Endometrial microvascular endothelial cells (primary cell): ENCODE measurements around the gene CSTPP1. TPM values are rescaled to one million over a fixed set of nuclear protein-coding genes. Genes with fewer than 3 reads are reported as not detected.

Source experiments
- in situ Hi-C: cut with HindIII; loops from 2 replicates; pipeline ENCODE4 v1.10.0; 2017; ENCODE audit warnings: low sequenced_read_pairs, low pct_unique_long_range_greater_than_20kb; ENCODE audit errors: inconsistent ontology term
- total RNA-seq: library from RNA; depleted of rRNA; stranded (reverse); fragments of >200 nt; gene quantifications from one replicate; pipeline ENCODE4 v1.2.3, GENCODE V29; 2015; ENCODE audit errors: inconsistent ontology term

The CSTPP1 gene
- total RNA-seq, 1 donor from 2014 or later = 24.0 TPM

DNA sequence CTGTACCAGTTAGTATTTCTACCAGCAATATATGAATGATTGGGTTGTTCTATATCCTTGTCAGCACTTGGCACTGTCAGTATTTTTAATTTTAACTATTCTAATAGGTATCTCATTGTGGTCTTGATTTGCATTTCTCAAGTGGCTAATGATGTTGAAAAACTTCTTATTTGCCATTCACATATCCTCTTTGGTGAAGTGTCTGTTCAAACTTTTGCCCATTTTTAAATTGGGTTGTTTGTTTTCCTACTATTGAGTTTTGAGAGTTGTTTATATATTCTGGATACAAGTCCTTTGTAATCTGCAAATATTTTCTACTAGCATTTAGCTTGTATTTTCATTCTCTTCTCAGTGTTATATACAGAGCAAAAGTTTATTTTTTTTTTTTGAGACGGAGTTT, 82.1 kb downstream of the CSTPP1 start:
- in situ Hi-C loops = no loop called here

DNA sequence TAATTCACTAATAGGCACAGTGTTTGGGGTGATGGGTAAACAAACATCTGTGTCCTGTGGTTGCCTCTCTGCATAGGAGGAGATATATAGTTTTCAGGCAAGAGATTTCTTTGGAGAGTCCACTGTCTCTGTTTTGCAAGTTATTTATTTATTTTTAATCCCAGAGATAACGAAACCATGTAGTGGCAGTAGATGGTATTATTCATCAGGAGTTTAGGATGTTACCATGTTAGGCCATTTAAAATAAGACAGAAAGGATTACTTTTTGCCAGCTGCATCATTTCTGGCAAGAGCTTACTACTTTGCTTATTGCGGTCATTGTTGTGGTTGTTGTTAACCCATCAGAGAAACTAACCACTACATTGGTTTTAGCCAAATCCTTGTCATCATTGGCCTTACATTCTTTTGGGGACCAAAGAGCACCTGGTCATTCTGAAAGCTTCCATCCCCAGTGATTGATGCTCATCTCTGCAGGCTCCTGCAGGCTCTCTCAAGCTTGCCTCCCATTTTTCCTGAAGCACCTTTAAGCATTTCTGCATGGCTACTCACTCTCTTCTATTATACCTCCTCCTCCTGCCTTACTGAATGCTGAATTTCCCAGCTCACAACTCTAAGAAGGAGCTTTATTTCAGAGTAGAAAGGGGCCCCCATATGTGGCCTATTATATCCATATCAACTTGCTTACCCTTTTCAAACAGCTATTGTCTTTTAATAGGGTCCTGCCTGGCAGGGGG, 84.4 kb downstream of the CSTPP1 start:
- in situ Hi-C loops = no loop called here

DNA sequence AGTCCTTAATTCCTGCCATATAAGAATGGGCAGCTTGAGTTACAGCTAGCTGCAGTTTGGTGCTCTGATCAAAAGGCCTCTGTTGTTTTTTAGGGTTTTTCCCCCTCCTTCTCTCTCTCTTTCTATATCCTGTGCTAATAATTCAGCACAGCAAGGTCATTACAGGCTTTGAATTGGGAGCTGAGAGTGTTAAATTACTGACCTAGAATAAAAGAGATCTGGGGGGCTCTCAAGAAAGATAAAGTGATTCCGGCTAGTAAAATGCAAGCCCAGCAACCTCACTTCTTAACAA, 84.9 kb downstream of the CSTPP1 start:
- in situ Hi-C loops = no loop called here

DNA sequence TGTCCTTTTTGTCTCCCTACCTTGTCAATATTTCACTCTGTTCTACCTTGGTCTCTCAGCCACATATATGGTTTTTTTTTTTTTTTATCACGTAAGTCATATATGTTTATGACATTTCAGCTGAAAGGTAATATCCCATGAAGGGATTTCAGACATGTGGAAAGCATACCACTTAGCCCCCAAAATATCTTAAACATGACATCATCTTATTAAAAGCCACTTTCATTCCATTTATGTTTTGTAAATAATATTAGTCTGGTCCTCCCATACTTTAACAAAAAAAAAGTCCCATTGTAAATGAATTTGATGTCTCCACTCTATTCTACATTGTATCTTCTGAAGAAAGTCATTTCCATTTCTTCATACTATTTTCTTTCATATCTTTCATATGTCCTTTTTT, 85.4 kb downstream of the CSTPP1 start:
- in situ Hi-C loops = no loop called here

DNA sequence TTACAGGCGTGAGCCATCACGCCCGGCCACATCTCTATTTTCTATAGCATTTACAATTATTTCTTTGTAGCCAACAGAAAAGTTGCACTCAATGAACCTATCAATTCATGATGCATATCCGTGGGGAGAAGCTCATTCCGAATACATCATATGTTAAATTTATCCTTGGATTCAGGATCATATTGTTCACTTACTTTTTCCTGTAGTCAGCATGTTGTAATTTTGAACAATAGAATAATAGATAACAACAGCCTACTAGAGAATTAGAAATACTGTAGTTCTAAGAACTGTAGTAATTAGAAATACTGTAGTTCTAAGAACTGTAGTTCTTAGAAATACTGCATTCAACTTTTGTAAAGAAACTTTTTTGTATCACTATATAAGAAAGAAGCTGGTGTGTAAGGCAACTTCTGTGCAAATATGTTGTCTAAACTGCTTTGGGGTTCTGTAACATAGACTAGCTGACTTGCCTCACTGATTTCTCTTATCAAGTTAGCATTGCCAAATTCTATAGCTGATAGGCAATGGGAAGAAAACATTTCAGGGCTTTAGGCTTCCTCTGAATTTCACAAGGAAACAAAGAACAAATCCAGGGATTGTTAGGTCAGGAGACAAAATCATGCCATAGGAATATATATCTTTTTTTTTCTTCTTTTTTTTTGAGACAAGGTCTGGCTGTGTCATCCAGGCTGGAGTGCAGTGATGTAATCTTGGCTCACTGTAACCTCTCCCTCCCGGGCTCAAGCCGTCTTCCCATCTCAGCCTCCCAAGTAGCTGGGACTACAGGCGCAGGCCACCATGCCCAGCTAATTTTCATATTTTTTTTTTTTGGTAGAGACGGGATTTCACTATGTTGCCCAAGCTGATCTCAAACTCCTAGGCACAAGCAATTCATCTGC, 91.9 kb downstream of the CSTPP1 start:
- in situ Hi-C loops = no loop called here

DNA sequence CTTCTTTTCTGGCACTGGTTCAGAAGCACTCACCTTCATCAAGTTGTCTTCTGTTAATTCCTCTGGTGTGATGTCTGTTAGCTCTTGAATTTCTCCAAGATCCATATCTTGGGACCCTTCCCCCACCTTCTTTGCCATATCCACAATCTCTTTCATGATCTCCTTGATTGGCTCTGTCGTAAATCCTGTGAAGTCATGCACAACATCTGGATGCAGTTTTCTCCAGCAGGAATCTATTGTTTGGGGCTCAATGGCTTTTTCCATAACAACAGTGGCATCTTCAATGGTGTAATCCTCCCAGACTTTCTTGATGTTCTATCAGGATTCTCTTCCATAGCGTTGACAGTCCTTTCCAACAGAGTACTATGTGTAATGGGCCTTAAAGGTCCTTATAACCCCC, 96.9 kb downstream of the CSTPP1 start:
- in situ Hi-C loops = no loop called here

DNA sequence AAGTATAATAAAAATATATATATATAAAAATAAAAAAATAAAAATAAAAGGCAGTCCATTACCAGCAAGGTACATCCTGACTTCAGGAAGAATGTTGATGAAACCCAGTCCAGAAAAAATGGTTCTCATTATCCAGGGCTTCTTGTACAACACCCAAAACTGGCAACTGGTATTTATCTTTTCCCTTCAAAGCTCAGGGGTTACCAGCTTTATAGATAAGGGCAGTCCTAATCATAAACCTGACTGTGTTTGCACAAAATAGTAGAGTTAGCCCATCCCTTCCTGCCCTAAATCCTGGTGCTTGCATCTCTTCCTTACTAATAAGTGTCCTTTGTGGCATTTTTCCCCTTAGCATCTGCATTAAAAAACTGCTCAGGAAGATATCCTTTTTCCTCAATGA, 97.5 kb downstream of the CSTPP1 start:
- in situ Hi-C loops = no loop called here

DNA sequence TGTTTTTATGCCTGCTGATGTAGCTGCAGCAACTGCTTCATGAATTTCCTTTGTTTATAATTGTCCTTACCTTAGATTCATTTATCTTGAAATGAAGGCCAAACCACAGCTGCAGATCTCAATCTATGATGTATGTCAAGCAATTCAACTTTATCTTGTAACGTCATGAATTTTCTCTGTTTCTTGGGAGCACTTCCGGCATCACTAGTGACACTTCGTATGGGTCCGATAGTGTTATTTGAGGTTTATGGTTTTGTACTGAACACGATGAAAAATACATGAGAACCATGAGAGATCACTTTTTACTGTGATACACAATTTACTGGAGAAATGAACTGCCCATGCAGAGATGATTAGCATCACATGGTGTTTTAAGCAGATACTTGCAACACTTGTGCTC, 98.5 kb downstream of the CSTPP1 start:
- in situ Hi-C loops = no loop called here

DNA sequence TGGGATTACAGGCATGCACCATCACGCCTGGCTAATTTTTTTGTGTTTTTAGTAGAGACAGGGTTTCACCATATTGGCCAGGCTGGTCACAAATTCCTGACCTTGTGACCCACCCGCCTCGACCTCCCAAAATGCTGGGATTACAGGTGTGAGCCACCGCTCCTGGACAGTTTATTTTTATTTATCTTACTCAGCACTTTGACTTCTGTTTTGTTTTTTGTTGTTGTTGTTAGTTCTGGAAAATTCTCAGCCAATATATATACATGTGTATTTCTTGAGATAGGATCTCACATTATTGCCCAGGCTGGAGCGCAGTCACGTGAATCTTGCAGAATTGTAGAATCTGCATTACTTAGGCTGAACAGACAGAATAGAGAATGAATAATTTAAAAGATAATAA, 107.6 kb downstream of the CSTPP1 start:
- in situ Hi-C loops = no loop called here

DNA sequence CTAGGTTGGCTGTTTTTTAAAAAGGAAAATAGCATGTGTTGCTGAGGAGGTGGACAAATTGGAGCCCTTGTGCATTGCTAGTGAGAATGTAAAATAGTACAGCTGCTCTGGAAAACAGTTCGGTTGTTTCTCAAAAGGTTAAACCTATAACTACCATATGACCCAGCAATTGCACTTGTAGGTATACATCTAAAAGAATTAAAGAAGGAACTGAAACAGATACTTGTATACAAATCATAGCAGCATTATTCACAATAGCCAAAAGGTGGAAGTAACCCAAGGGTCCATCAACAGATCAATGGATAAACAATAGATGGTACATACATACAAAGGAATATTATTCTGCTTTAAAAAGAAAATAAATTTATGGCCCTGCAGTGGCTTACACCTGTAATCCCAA, 111.4 kb downstream of the CSTPP1 start:
- in situ Hi-C loops = no loop called here

DNA sequence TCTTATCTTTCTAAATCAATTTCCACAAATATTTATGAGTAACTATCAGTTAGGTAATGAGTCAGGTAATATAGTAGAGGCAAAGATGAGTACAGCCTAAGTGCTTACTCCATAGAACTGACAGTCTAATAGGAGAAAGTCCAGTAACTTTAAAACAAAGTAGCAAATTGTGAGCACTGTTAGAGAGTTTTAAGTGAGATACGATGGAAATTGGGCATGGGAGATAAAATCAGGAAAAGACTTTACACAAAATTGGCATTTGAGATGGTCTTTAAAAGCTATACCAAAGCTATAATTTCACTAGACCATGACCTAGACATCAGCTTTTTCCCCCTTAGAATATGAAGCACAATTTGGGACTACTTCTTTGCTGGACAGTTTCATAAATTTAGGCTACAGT, 113.7 kb downstream of the CSTPP1 start:
- in situ Hi-C loops = no loop called here

DNA sequence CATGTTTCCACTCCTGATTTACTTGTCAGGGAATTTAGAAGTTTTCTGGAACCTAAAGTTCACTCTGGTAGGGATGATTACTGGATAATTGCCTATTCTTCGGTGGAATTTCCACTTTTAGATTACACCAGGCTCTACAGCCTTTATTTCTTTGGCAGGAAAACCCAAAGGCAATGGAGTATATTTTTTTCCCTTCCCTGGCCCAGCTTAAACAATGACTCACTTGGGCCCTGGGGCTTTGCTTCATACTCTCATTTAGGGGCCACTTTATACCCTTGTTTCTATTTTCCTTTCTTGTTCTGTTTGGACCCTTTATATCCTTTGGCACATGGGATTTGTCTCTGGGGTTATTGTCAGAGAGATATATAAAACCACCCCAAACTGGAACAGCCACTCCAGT, 114.7 kb downstream of the CSTPP1 start:
- in situ Hi-C loops = no loop called here

DNA sequence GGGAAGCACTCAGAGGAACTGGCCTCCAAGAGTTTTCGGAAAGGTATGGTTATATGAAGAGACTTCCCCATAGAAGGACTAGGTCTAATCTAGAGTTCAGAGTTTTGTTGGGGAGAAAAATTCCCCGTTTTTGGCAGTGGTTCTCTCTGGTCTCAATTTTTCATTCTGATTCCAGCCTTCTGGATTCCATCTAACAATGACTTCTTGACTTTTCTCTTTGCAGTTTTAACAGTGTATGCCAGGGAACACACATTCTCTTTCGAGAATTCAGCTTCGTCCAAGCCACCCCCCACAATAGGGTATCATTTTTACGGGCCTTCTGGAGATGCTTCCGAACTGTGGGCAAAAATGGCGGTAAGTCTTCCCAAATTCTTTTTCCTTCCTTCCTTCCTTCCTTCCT, 115.6 kb downstream of the CSTPP1 start:
- in situ Hi-C loops = no loop called here

DNA sequence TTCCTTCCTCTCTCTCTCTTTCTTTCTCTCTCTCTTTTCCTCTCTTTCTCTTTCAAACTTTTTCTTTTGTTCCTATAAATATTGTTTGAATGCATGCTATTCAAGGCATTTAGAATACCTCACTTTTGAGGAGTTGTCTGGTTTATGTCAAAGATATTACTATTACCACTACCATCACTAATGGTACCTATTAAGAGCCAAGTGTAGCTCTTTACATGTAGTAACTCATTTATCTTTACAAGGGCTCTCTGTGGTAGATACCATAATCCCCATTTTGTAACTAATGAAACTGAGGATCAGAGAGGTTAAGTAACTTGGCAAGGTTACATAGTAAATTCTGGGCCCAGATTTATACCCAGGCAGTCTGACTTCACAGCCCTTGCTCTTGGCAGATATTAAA, 116.0 kb downstream of the CSTPP1 start:
- in situ Hi-C loops = no loop called here

DNA sequence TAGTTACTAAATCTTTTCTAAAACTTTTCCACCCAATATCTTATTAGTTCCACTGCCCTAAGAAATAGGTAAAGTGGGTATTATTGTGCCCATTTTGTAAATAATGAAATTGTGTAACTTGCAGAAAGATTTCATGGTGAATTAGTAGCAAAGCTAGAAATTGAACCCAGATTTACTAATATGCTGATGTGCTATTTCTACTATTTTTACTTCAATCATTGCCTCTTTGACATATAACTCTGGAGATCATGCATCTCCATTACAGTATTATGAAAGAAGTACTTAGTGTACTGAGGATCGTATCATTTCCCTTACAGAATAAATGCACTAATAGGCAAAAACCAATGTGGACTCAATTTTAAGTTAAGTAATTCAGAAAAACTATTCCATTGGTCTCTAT, 119.0 kb downstream of the CSTPP1 start:
- in situ Hi-C loops = no loop called here

DNA sequence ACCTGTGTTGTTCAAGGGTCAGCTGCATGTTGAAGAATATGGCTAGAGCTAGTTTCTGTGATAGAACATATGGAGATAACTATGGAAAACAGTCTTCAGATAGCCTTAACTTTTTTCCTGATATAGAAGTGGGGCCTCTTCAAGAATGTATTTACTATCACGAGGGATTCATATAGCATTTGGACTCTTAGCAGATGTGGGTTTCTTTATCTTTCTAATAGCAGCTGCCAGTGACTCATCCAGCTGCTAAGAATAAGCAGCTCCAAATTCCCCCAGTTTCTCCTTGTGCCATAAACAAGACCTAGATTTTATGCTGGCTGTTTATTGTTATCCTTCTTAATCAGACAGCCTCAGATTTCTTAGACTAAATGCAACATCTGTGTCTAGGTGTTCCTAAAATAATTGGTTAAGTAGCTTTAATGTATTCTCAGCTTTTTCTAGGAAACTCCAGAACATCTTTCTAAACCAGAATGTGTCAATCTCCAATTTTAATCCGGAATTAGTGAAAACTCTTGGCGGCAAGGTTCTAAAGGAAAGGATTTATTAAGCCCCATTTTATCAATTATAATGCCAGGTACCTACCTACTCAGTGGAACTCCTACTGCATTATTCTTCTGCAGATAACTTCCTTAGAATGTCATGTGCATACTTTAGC, 119.8 kb downstream of the CSTPP1 start:
- in situ Hi-C loops = no loop called here

DNA sequence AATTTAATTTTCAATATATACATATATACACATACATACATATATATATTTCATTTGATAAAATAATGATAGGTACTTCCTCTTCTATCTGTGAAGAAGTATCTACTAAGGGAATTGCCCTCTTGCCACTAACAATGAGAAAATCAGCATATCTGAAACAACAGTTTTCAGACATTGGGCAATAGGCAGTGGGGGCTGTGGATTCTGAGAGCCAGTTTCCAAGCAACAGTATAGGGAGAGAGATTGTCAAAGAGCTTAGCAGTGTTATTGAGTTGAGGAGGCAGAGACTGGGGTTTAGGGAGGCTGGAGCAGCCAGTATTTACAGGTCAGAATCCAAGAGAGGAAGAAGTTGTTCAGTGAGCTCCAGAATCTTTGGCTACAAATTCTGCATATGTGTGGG, 120.8 kb downstream of the CSTPP1 start:
- in situ Hi-C loops = no loop called here

DNA sequence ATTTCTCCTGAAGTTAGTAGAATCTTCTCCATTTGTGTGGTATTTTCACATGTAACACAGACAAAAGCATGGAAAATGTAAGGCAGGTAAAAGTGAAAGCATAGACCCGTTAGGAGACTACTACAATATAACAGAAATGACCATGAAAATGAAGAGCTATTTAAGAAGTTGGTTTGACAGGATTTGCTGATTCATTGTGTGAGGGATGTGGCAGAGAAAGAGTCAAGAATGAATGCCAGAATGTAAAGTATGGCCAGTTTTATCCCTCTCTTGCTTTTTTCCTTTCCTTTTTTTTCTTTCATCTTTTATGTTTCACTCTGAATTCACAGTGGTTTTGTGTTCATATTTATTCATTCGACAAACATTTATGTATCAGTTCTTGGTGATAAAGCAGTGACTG, 124.2 kb downstream of the CSTPP1 start:
- in situ Hi-C loops = no loop called here

DNA sequence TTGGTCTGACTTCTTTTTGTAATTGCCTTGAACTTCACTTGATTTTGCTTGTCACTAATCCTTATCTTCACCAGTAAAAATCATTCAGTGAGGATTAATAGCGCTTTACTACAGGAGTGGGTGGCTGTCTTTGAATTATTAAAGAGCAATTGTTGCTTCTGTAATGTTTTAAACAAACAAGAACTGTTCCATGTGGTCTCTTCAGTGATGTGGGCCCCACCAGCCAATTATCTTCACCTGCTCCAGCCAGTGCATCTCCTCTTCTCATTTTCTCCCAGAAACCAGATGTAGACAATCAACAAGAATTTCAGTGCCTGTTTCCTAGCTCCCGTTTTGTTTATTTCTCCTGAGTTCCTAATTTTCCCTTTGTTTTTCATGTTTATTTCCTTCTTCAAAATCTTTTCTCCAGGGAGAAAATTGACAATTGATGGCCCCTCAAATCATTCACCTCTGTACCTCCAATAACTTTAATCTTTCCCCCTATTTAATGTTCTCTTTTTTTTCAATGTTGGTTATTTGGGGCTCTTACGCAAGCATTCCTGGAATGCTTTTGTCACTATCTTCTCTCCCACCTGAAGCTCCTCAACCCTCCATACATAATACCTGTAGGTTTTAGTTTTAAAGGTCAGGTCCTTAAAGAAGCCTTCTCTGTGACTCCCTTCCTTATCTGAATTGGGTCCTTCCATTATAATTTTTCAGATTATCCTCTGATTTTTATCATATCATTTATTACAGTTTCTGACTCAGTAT, 125.0 kb downstream of the CSTPP1 start:
- in situ Hi-C loops = no loop called here
